ENCODE measurements around the gene IGF1. TPM values are rescaled to one million over a fixed set of nuclear protein-coding genes. Genes with fewer than 3 reads are reported as not detected.

The IGF1 gene
- total RNA-seq, 1 experiment from 2014 or later = not detected

DNA sequence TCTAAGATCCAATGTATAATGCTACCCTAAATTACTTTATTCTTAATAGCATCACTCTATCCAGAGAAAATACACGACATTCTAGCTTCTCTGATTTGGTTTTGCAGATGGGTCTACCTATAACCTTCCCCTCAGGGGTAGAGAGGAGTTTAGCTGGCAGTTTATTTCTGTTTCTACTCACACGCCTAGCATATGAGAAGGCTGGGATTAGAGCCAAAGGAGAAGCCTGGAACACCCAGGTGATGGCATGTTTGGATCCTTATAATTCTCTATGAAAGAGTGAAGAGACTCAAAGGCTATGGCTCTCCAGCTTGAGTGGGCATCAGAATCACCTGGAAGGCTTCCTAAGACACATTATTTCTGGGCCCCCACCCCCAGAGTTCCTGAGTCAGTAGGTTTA is 131.3 kb downstream of the IGF1 start:
- no TSS peak for BruUV-seq (replicated peaks)
- no peak for TF ChIP-seq CTCF (IDR thresholded peaks at IDR 0.05; ENCODE audit: unreplicated experiment)
- intact Hi-C loops (cut with micrococcal nuclease; ENCODE audit: unreplicated experiment) = no loop called here
- no peaks in the 10 kb centered on the region for H3K36me3 Mint-ChIP-seq (ENCODE audit: insufficient read depth, unreplicated experiment)
- no peaks in the 10 kb centered on the region for H3K4me1 Mint-ChIP-seq (ENCODE audit: low read depth, unreplicated experiment)
- no peak overlapping the region for H3K4me3 Mint-ChIP-seq (ENCODE audit: low read depth, unreplicated experiment)
- H3K27me3 Mint-ChIP-seq (ENCODE audit: unreplicated experiment) = no peaks in the 10 kb centered on the region
- peaks cover 14% of the 10 kb centered on the region for H3K9me3 Mint-ChIP-seq (ENCODE audit: low read depth, unreplicated experiment)
- CTCF ChIA-PET = no interaction called here
- no peak for DNase-seq
- H3K27ac Mint-ChIP-seq (ENCODE audit: unreplicated experiment) = no peak overlapping the region

DNA sequence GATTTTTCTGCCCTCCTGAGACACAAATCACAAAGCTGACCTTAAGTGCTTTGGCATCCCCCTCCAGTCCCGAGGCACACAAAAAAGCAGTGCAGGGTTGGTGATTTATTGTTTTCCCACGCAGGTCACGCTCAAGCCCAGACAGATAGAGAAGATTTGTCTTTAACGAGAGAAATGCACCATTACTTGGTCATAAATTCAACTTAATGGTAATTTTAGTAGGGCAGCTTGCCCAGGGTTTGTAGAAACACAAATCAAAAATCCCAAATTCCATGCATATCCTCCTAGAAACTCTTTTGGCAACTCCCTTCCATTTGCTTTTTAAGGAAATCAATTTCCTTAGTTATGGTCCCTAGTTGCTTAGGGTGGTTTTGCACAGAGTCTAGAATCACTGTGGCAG is 132.6 kb downstream of the IGF1 start:
- no peak for TF ChIP-seq CTCF (IDR thresholded peaks at IDR 0.05; ENCODE audit: unreplicated experiment)
- Mint-ChIP-seq H3K9me3 (ENCODE audit: low read depth, unreplicated experiment) (peaks cover 12% of the 10 kb centered on the region), H3K4me3 (ENCODE audit: low read depth, unreplicated experiment) (no peak overlapping the region)

More for the DNA sequence above, 132.6 kb downstream of the IGF1 start:
- Mint-ChIP-seq H3K27me3 (ENCODE audit: unreplicated experiment) (no peaks in the 10 kb centered on the region), H3K4me1 (ENCODE audit: low read depth, unreplicated experiment) (peaks cover 8% of the 10 kb centered on the region), H3K27ac (ENCODE audit: unreplicated experiment) (no peak overlapping the region), H3K36me3 (ENCODE audit: insufficient read depth, unreplicated experiment) (no peaks in the 10 kb centered on the region)
- intact Hi-C loops (cut with micrococcal nuclease; ENCODE audit: unreplicated experiment) = no loop called here
- BruUV-seq (replicated peaks) = no TSS peak
- no peak for DNase-seq
- CTCF ChIA-PET = no interaction called here
